ENCODE results near the gene GRIA3.

Gene GRIA3

DNA sequence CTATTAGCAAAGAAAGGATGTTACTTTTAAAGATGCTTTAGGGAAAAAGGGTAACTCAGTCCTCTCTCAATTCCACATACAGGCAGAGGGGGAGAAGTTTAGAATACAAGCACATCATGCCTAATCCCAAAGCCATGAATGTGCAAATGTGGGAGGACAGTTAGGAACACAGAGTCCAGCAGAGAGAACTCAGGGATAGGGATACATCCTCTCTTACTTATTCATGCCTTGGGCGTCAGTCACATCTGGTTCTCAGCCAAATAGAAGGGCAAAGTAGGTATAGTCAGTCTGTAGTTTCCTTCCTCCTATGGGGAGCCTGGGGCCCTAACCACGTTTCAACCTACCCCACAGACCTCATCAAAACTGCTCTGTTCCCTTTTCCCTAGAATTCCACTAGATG lies 87.8 kb downstream of the GRIA3 start:
- H3K27me3 ChIP-seq (ENCODE audit: insufficient read depth, low read length) = no peaks in the 10 kb centered on the region
- no peak overlapping the region for H3K4me2 ChIP-seq (ENCODE audit: low read length)
- H3K27ac ChIP-seq (ENCODE audit: low read depth, low read length) = no peak overlapping the region
- H3K9me3 ChIP-seq (ENCODE audit: insufficient read depth, low read depth, low read length) = no peaks in the 10 kb centered on the region
- H3K4me3 ChIP-seq (ENCODE audit: low read depth, low read length) = no peak overlapping the region
- H4K91ac ChIP-seq (ENCODE audit: low read depth, low read length) = no peak overlapping the region
- no peak overlapping the region for H3K4ac ChIP-seq (ENCODE audit: low read depth, low read length)
- no peak overlapping the region for H2AFZ ChIP-seq (ENCODE audit: insufficient read depth, low read length, poor library complexity)
- H2BK120ac ChIP-seq (ENCODE audit: insufficient read depth, low read length, poor library complexity) = no peak overlapping the region
- H4K8ac ChIP-seq (ENCODE audit: low read depth, low read length) = no peak overlapping the region
- H3K36me3 ChIP-seq (ENCODE audit: control insufficient read depth in 1 of 2, insufficient read depth in 2 of 2, low read length in 2 of 2) = no peaks in the 10 kb centered on the region
- H3K4me1 ChIP-seq (ENCODE audit: control insufficient read depth in 1 of 2, insufficient read depth in 2 of 2, low read length in 2 of 2) = no peaks in the 10 kb centered on the region
- H2BK5ac ChIP-seq (ENCODE audit: low read depth, low read length, poor library complexity) = no peak overlapping the region
- no peak overlapping the region for H3K14ac ChIP-seq (ENCODE audit: low read length)
- H4K12ac ChIP-seq (ENCODE audit: low read depth, low read length) = no peak overlapping the region
- H2BK12ac ChIP-seq (ENCODE audit: low read length) = no peak overlapping the region
- no peaks in the 10 kb centered on the region for H3K79me2 ChIP-seq (ENCODE audit: control insufficient read depth, insufficient read depth, low read length, poor library complexity)
- H2AK5ac ChIP-seq (ENCODE audit: low read length) = no peak overlapping the region
- no peak for DNase-seq
- no CpG with 5 or more reads among the region's 2 CpGs for WGBS (ENCODE audit: extremely low coverage, insufficient coverage, insufficient read length)
- no peak overlapping the region for H3K18ac ChIP-seq (ENCODE audit: low read length)
- H3K23ac ChIP-seq (ENCODE audit: low read length) = no peak overlapping the region
- no peak overlapping the region for H3K9ac ChIP-seq (ENCODE audit: low read length)
- no peaks in the 10 kb centered on the region for H3K79me1 ChIP-seq (ENCODE audit: low read length)

- no peak for DNase-seq
- Histone ChIP-seq H3K4me3 (ENCODE audit: low read depth, low read length) (no peak overlapping the region), H3K4me2 (ENCODE audit: low read length) (no peak overlapping the region), H2BK120ac (ENCODE audit: insufficient read depth, low read length, poor library complexity) (no peak overlapping the region), H4K12ac (ENCODE audit: low read depth, low read length) (no peak overlapping the region), H3K9me3 (ENCODE audit: insufficient read depth, low read depth, low read length) (no peaks in the 10 kb centered on the region), H3K4me1 (ENCODE audit: control insufficient read depth in 1 of 2, insufficient read depth in 2 of 2, low read length in 2 of 2) (no peaks in the 10 kb centered on the region), H2BK5ac (ENCODE audit: low read depth, low read length, poor library complexity) (no peak overlapping the region), H3K79me1 (ENCODE audit: low read length) (no peaks in the 10 kb centered on the region), H3K79me2 (ENCODE audit: control insufficient read depth, insufficient read depth, low read length, poor library complexity) (no peaks in the 10 kb centered on the region), H3K4ac (ENCODE audit: low read depth, low read length) (no peak overlapping the region), H4K91ac (ENCODE audit: low read depth, low read length) (no peak overlapping the region), H3K27me3 (ENCODE audit: insufficient read depth, low read length) (no peaks in the 10 kb centered on the region), H3K9ac (ENCODE audit: low read length) (no peak overlapping the region), H3K27ac (ENCODE audit: low read depth, low read length) (no peak overlapping the region), H3K18ac (ENCODE audit: low read length) (no peak overlapping the region), H3K14ac (ENCODE audit: low read length) (no peak overlapping the region), H2AK5ac (ENCODE audit: low read length) (no peak overlapping the region), H3K36me3 (ENCODE audit: control insufficient read depth in 1 of 2, insufficient read depth in 2 of 2, low read length in 2 of 2) (no peaks in the 10 kb centered on the region), H2AFZ (ENCODE audit: insufficient read depth, low read length, poor library complexity) (no peak overlapping the region), H4K8ac (ENCODE audit: low read depth, low read length) (no peak overlapping the region), H2BK12ac (ENCODE audit: low read length) (no peak overlapping the region), H3K23ac (ENCODE audit: low read length) (no peak overlapping the region)
- WGBS (ENCODE audit: extremely low coverage, insufficient coverage, insufficient read length) = no CpG with 5 or more reads among the region's 4 CpGs
These were observed 88.6 kb downstream of the GRIA3 start for GRCh38 chrX:123272630-123273029.

- H3K9ac ChIP-seq (ENCODE audit: low read length) = no peak overlapping the region
- no peaks in the 10 kb centered on the region for H3K79me1 ChIP-seq (ENCODE audit: low read length)
- H3K27ac ChIP-seq (ENCODE audit: low read depth, low read length) = no peak overlapping the region
- no peak overlapping the region for H3K23ac ChIP-seq (ENCODE audit: low read length)
- H4K91ac ChIP-seq (ENCODE audit: low read depth, low read length) = no peak overlapping the region
- H3K4ac ChIP-seq (ENCODE audit: low read depth, low read length) = no peak overlapping the region
- no peak overlapping the region for H4K12ac ChIP-seq (ENCODE audit: low read depth, low read length)
- DNase-seq = peak in 1 of 2 donors; percentile 16
- H2AFZ ChIP-seq (ENCODE audit: insufficient read depth, low read length, poor library complexity) = no peak overlapping the region
- no peak overlapping the region for H3K18ac ChIP-seq (ENCODE audit: low read length)
- H3K27me3 ChIP-seq (ENCODE audit: insufficient read depth, low read length) = no peaks in the 10 kb centered on the region
- H2BK12ac ChIP-seq (ENCODE audit: low read length) = no peak overlapping the region
- H4K8ac ChIP-seq (ENCODE audit: low read depth, low read length) = no peak overlapping the region
- H3K14ac ChIP-seq (ENCODE audit: low read length) = no peak overlapping the region
- WGBS (ENCODE audit: extremely low coverage, insufficient coverage, insufficient read length) = no CpG with 5 or more reads among the region's 2 CpGs
- H3K4me2 ChIP-seq (ENCODE audit: low read length) = no peak overlapping the region
- no peak overlapping the region for H2BK120ac ChIP-seq (ENCODE audit: insufficient read depth, low read length, poor library complexity)
- no peak overlapping the region for H2AK5ac ChIP-seq (ENCODE audit: low read length)
- no peak overlapping the region for H3K4me3 ChIP-seq (ENCODE audit: low read depth, low read length)
- H3K36me3 ChIP-seq (ENCODE audit: control insufficient read depth in 1 of 2, insufficient read depth in 2 of 2, low read length in 2 of 2) = no peaks in the 10 kb centered on the region
- no peak overlapping the region for H2BK5ac ChIP-seq (ENCODE audit: low read depth, low read length, poor library complexity)
- H3K4me1 ChIP-seq (ENCODE audit: control insufficient read depth in 1 of 2, insufficient read depth in 2 of 2, low read length in 2 of 2) = no peaks in the 10 kb centered on the region
- H3K9me3 ChIP-seq (ENCODE audit: insufficient read depth, low read depth, low read length) = no peaks in the 10 kb centered on the region
- no peaks in the 10 kb centered on the region for H3K79me2 ChIP-seq (ENCODE audit: control insufficient read depth, insufficient read depth, low read length, poor library complexity)
These were observed 90.7 kb downstream of the GRIA3 start for GRCh38 chrX:123274796-123275195.

GRCh38 chrX:123277347-123277746 lies 93.3 kb downstream of the GRIA3 start:
- H3K4me1 ChIP-seq (ENCODE audit: control insufficient read depth in 1 of 2, insufficient read depth in 2 of 2, low read length in 2 of 2) = no peaks in the 10 kb centered on the region
- H3K4ac ChIP-seq (ENCODE audit: low read depth, low read length) = no peak overlapping the region
- no peak overlapping the region for H4K8ac ChIP-seq (ENCODE audit: low read depth, low read length)
- H2BK120ac ChIP-seq (ENCODE audit: insufficient read depth, low read length, poor library complexity) = no peak overlapping the region
- no peak for DNase-seq
- no peak overlapping the region for H4K12ac ChIP-seq (ENCODE audit: low read depth, low read length)
- no peak overlapping the region for H3K4me3 ChIP-seq (ENCODE audit: low read depth, low read length)
- H3K27ac ChIP-seq (ENCODE audit: low read depth, low read length) = no peak overlapping the region
- no peaks in the 10 kb centered on the region for H3K27me3 ChIP-seq (ENCODE audit: insufficient read depth, low read length)
- H2AFZ ChIP-seq (ENCODE audit: insufficient read depth, low read length, poor library complexity) = no peak overlapping the region
- no peak overlapping the region for H3K23ac ChIP-seq (ENCODE audit: low read length)
- no peak overlapping the region for H2AK5ac ChIP-seq (ENCODE audit: low read length)
- no peaks in the 10 kb centered on the region for H3K79me1 ChIP-seq (ENCODE audit: low read length)
- no peak overlapping the region for H4K91ac ChIP-seq (ENCODE audit: low read depth, low read length)
- H3K9me3 ChIP-seq (ENCODE audit: insufficient read depth, low read depth, low read length) = no peaks in the 10 kb centered on the region
- H3K9ac ChIP-seq (ENCODE audit: low read length) = no peak overlapping the region
- no peak overlapping the region for H3K14ac ChIP-seq (ENCODE audit: low read length)
- no peak overlapping the region for H3K4me2 ChIP-seq (ENCODE audit: low read length)
- no peaks in the 10 kb centered on the region for H3K79me2 ChIP-seq (ENCODE audit: control insufficient read depth, insufficient read depth, low read length, poor library complexity)
- H2BK12ac ChIP-seq (ENCODE audit: low read length) = no peak overlapping the region
- H3K18ac ChIP-seq (ENCODE audit: low read length) = no peak overlapping the region
- WGBS (ENCODE audit: extremely low coverage, insufficient coverage, insufficient read length) = no CpG with 5 or more reads among the region's 4 CpGs
- no peaks in the 10 kb centered on the region for H3K36me3 ChIP-seq (ENCODE audit: control insufficient read depth in 1 of 2, insufficient read depth in 2 of 2, low read length in 2 of 2)
- H2BK5ac ChIP-seq (ENCODE audit: low read depth, low read length, poor library complexity) = no peak overlapping the region
